Mesendoderm (in vitro differentiated cells): Measurements from ENCODE around the gene MYO5C.
A peak's percentile ranks its signal among the peaks of the same experiment; 100 is the strongest.

ENCODE experiments used
- DNase-seq: peaks from one replicate; pipeline ENCODE4 v3.0.0; 2013
- H2AK5ac ChIP-seq: 2 replicates; pipeline ENCODE4 v1.6.1; 2013; ENCODE audit warnings: low read length, inconsistent platforms
- H2BK120ac ChIP-seq: 2 replicates; pipeline ENCODE4 v1.6.1; 2013; ENCODE audit warnings: low read depth, mild to moderate bottlenecking, low read length, moderate library complexity, mixed read lengths
- H2BK15ac ChIP-seq: replicated peaks from 2 replicates; pipeline ENCODE4 v1.6.1; 2013; ENCODE audit warnings: low read depth, mild to moderate bottlenecking, moderate library complexity
- H2BK5ac ChIP-seq: 2 replicates; pipeline ENCODE4 v1.6.1; 2013; ENCODE audit warnings: low read length, inconsistent platforms
- H3K18ac ChIP-seq: 2 replicates; pipeline ENCODE4 v1.6.1; 2013; ENCODE audit warnings: mild to moderate bottlenecking, low read length, mixed read lengths
- H3K23ac ChIP-seq: one replicate; pipeline ENCODE4 v1.6.1; 2013; ENCODE audit warnings: low read length
- H3K27ac ChIP-seq: 2 replicates; pipeline ENCODE4 v1.5.1; 2013; ENCODE audit warnings: low read depth, mild to moderate bottlenecking, inconsistent platforms, low read length, moderate library complexity
- H3K27me3 ChIP-seq: 2 replicates; pipeline ENCODE4 v1.6.1; 2013; ENCODE audit warnings: low read length, control low read depth, mild to moderate bottlenecking, inconsistent platforms; ENCODE audit not compliant: insufficient read depth, poor library complexity
- H3K36me3 ChIP-seq: 2 replicates; pipeline ENCODE4 v1.6.1; 2013; ENCODE audit warnings: low read length, inconsistent platforms; ENCODE audit not compliant: control insufficient read depth, insufficient read depth
- H3K4ac ChIP-seq: one replicate; pipeline ENCODE4 v1.6.1; 2013; ENCODE audit warnings: low read depth, mild to moderate bottlenecking, low read length, moderate library complexity
- H3K4me1 ChIP-seq: 2 replicates; pipeline ENCODE4 v1.6.1; 2013; ENCODE audit warnings: low read depth, low read length, inconsistent platforms; ENCODE audit not compliant: control insufficient read depth
- H3K4me2 ChIP-seq: 2 replicates; pipeline ENCODE4 v1.6.1; 2013; ENCODE audit warnings: low read length
- H3K4me3 ChIP-seq: 2 replicates; pipeline ENCODE4 v1.5.1; 2013; ENCODE audit warnings: mild to moderate bottlenecking, low read length
- H3K56ac ChIP-seq: one replicate; pipeline ENCODE4 v1.6.1; 2013; ENCODE audit warnings: low read length
- H3K79me1 ChIP-seq: 2 replicates; pipeline ENCODE4 v1.6.1; 2013; ENCODE audit warnings: low read length, inconsistent platforms
- H3K79me2 ChIP-seq: 2 replicates; pipeline ENCODE4 v1.6.1; 2013; ENCODE audit warnings: mild to moderate bottlenecking, low read length; ENCODE audit not compliant: control insufficient read depth, insufficient read depth
- H3K9ac ChIP-seq: 2 replicates; pipeline ENCODE4 v1.6.1; 2013; ENCODE audit warnings: low read length, inconsistent platforms
- H4K5ac ChIP-seq: one replicate; pipeline ENCODE4 v1.6.1; 2013; ENCODE audit warnings: low read length
- H4K8ac ChIP-seq: one replicate; pipeline ENCODE4 v1.6.1; 2013; ENCODE audit warnings: low read depth, mild to moderate bottlenecking, control low read depth, low read length, moderate library complexity
- WGBS: extraction: QIAGEN DNeasy Blood & Tissue Kit; methylation state at CpG from one replicate; pipeline ENCODE4 v1.1.7; 2013; ENCODE audit warnings: low lambda C conversion rate, missing lambda C conversion rate; ENCODE audit not compliant: insufficient coverage; ENCODE audit errors: extremely low coverage; 5-methylcytosine and 5-hydroxymethylcytosine counted together

The MYO5C gene

DNA sequence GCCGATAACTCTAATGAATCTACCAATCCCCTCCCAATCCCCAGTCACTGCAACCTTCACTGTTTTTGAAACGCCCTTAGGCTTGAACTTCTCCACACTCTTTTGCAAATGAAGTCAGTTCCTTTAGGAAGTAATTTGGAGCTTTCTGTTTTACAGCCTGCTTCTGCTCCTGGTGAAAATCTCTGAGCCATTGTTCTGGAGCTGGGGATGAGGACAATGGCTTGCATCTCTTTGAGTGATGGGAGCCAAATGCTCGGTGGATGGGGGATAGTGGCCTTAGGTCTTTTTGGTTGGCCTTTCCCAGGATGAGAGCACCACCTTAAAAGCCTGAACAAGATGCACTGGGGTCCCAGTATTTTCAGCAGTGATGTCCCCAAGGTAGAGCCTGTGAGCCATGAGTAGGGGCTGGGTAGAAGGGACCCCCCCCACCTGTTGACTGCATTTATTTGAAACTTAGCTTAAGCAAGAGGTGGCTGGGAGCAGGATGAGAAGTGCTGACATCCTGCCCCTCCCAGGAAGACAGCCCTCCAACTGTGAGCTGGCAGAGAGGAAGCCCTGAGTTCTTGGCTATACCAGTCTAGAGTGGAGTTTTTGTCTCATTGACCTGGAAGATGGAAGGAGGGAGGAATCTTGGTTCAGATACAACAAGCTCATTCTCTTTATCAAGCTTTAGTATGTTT is 7.6 kb upstream of the MYO5C start:
- no peak overlapping the region for H3K56ac ChIP-seq
- no peaks in the 10 kb centered on the region for H3K4me1 ChIP-seq
- no peak overlapping the region for H2BK15ac ChIP-seq
- H3K27me3 ChIP-seq = no peaks in the 10 kb centered on the region
- H3K79me2 ChIP-seq = no peaks in the 10 kb centered on the region
- no CpG with 5 or more reads among the region's 3 CpGs for WGBS
- no peak overlapping the region for H3K4ac ChIP-seq
- no peak overlapping the region for H2AK5ac ChIP-seq
- no peak overlapping the region for H3K27ac ChIP-seq
- no peaks in the 10 kb centered on the region for H3K79me1 ChIP-seq
- H4K5ac ChIP-seq = no peak overlapping the region
- no peak overlapping the region for H3K23ac ChIP-seq
- H3K4me3 ChIP-seq = no peak overlapping the region
- H3K4me2 ChIP-seq = no peak overlapping the region
- H4K8ac ChIP-seq = no peak overlapping the region
- peak; percentile 55 for DNase-seq
- no peak overlapping the region for H2BK120ac ChIP-seq
- H3K9ac ChIP-seq = no peak overlapping the region
- no peak overlapping the region for H3K18ac ChIP-seq
- H2BK5ac ChIP-seq = no peak overlapping the region
- no peaks in the 10 kb centered on the region for H3K36me3 ChIP-seq

GRCh38 chr15:52301265-52301847 is 5.8 kb upstream of the MYO5C start:
- Histone ChIP-seq H3K79me1 (no peaks in the 10 kb centered on the region), H3K56ac (no peak overlapping the region), H3K79me2 (no peaks in the 10 kb centered on the region), H3K4me3 (no peak overlapping the region), H3K23ac (no peak overlapping the region), H4K8ac (no peak overlapping the region), H4K5ac (no peak overlapping the region), H3K27ac (no peak overlapping the region), H3K18ac (no peak overlapping the region), H3K9ac (no peak overlapping the region), H2BK15ac (no peak overlapping the region), H3K4ac (no peak overlapping the region), H2BK120ac (no peak overlapping the region), H3K36me3 (no peaks in the 10 kb centered on the region), H3K4me1 (no peaks in the 10 kb centered on the region), H3K27me3 (no peaks in the 10 kb centered on the region), H3K4me2 (no peak overlapping the region), H2BK5ac (no peak overlapping the region), H2AK5ac (no peak overlapping the region)
- no peak for DNase-seq
- WGBS = no CpG with 5 or more reads among the region's 2 CpGs

DNA sequence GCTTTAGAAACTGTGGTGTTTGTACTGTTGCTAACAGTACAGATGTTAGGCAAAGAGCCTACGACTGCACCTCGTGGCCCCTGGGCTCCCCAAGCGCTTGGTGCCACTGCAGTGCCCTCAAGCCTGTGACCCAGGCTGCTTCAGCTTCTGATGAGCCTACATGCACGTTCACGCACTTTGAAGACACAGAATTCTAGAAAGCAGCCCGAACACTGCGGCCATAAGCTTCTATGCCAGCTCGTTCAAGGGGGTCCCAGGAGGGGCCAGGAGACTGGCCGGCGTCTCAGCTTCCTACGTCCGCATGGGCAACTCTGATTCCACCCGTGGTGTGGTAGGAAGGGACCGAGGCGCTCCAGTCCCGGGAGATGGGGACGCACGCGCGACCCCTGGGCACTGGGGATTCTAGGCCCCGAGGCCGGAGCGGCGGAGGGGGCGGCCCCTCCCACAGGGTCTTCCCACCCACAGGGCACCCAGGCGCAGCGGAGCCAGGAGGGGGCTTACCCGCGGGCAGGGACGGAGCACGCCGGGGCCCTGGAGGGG is 653 bp downstream of the MYO5C start:
- H3K4me1 ChIP-seq = no peaks in the 10 kb centered on the region
- no CpG with 5 or more reads among the region's 32 CpGs for WGBS
- peak; percentile 7 for DNase-seq

DNA sequence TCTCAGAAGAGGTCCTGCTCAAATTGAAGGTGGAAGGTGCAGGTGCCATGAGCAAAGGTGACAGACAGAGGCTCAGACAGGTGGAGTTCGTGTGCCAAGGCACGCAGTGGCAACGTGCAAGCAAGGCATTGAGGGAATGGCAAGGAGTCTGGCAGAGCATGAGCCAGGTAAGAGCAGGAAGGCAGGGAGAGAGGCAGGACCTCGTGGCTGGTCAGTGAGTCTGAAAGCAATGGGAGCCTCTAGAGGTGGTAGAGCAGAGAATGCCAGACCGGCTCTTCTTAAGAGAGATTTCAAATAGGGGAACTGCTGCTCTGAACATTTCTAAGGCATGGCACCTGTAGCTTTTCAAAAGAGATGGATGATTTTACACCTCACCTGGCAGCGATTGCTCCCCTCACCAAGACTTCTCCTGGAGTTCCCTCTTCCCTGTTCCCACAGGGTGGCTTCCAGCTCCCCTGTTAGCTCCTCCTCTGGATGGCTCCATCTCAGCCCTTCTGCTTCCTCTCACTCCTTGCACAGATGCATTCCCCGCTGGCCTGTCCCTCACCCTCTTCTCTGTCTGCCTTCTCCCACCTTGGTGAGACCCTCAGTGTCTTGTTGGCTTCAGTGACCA is 2.7 kb downstream of the MYO5C start:
- no peak overlapping the region for H4K8ac ChIP-seq
- H3K4me3 ChIP-seq = no peak overlapping the region
- no peak overlapping the region for H3K23ac ChIP-seq
- H3K27me3 ChIP-seq = no peaks in the 10 kb centered on the region
- WGBS = no CpG with 5 or more reads among the region's 7 CpGs
- no peak overlapping the region for H2BK15ac ChIP-seq
- H2BK120ac ChIP-seq = no peak overlapping the region
- no peak overlapping the region for H3K27ac ChIP-seq
- no peak overlapping the region for H3K4ac ChIP-seq
- H4K5ac ChIP-seq = no peak overlapping the region
- H2BK5ac ChIP-seq = no peak overlapping the region
- H3K36me3 ChIP-seq = no peaks in the 10 kb centered on the region
- no peaks in the 10 kb centered on the region for H3K79me2 ChIP-seq
- H3K4me2 ChIP-seq = no peak overlapping the region
- no peak overlapping the region for H2AK5ac ChIP-seq
- H3K4me1 ChIP-seq = no peaks in the 10 kb centered on the region
- no peak overlapping the region for H3K9ac ChIP-seq
- no peak overlapping the region for H3K56ac ChIP-seq
- DNase-seq = no peak
- H3K18ac ChIP-seq = no peak overlapping the region
- peaks cover 1% of the 10 kb centered on the region for H3K79me1 ChIP-seq

More for the DNA sequence above, 653 bp downstream of the MYO5C start:
- Histone ChIP-seq H3K4me2 (peak overlapping the region; percentile 71), H3K79me1 (no peaks in the 10 kb centered on the region), H3K56ac (peak overlapping the region; percentile 85), H3K9ac (peak overlapping the region; percentile 71), H3K18ac (no peak overlapping the region), H2BK120ac (no peak overlapping the region), H4K5ac (no peak overlapping the region), H2AK5ac (no peak overlapping the region), H3K79me2 (no peaks in the 10 kb centered on the region), H4K8ac (no peak overlapping the region), H3K27me3 (no peaks in the 10 kb centered on the region), H3K4ac (peak overlapping the region; percentile 64), H3K4me3 (peak overlapping the region; percentile 19), H3K23ac (no peak overlapping the region), H3K36me3 (no peaks in the 10 kb centered on the region), H2BK5ac (no peak overlapping the region), H2BK15ac (no peak overlapping the region), H3K27ac (no peak overlapping the region)

DNA sequence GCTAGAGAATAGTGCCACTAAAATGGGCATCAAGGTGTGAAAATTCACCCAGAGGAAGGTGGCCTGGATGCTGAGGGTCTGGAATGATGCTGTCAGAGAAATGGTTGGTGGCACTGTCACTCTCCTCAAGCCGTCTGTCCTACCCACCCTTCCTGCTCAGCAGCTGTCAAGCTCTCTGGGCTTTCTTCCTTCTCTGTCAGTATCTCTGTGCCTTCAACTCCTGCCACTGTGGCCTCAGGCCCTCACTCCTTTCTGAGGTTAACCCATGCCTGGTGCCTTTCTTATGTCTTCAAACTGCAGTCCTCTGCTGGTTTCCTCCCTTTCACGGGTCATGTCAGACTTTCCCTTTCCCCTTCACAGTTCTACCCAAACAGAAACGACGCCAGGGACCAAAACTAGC is 4.4 kb downstream of the MYO5C start:
- Histone ChIP-seq H2BK15ac (no peak overlapping the region), H4K8ac (no peak overlapping the region), H3K4me2 (no peak overlapping the region), H3K4me1 (no peaks in the 10 kb centered on the region), H2BK120ac (no peak overlapping the region), H2AK5ac (no peak overlapping the region), H3K27ac (no peak overlapping the region), H3K56ac (no peak overlapping the region), H4K5ac (no peak overlapping the region), H3K4me3 (no peak overlapping the region), H3K79me2 (no peaks in the 10 kb centered on the region), H3K27me3 (no peaks in the 10 kb centered on the region), H2BK5ac (no peak overlapping the region), H3K4ac (no peak overlapping the region), H3K79me1 (peaks cover 1% of the 10 kb centered on the region), H3K36me3 (no peaks in the 10 kb centered on the region), H3K18ac (no peak overlapping the region), H3K9ac (no peak overlapping the region), H3K23ac (no peak overlapping the region)
- DNase-seq = no peak
- WGBS = no CpG with 5 or more reads among the region's 4 CpGs
